GM12872 (cell line): ENCODE data around the gene ELL.

Experiments
- TF ChIP-seq, protein P1 (sequence below): IDR thresholded peaks from 3 replicates; pipeline ENCODE4 v1.5.1; 2011; ENCODE audit warnings: low read depth, mild to moderate bottlenecking, low read length, moderate library complexity; ENCODE audit not compliant: insufficient read depth

The ELL gene

DNA sequence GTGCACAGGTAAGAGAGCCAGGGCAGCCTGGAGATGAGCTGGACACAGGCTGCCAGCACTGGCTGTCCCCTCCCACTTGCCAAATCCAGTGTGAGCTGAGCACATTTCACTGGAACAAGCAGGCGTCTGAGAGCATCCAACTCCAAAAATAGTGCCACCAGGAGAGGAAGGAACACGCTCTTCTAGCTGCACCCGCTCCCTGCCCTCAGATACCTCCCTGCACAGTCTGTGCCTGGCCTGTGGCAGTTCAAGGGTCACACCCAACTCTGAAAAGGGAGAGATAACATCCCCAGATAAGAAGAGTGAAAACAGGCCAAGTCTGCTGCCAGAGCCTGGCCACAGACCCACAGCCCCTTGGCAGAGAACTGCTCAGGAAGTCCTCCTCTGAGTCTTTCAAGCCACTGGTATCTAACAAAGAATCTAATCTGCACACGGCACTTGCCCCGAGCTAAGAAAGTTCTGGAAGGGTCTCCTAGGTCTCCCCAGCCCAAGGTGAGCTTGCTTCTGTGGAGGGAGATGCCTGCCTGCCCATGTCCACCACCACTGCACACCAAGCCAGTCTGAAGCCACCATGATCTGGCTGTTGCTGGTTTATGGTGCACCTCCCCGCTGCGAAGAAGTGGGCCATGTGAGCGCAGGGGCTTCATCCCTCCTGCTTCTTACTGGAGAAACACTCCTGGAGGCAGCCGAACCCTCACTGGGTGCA is 14.7 kb downstream of the ELL start:
- TF ChIP-seq, protein P1, sequence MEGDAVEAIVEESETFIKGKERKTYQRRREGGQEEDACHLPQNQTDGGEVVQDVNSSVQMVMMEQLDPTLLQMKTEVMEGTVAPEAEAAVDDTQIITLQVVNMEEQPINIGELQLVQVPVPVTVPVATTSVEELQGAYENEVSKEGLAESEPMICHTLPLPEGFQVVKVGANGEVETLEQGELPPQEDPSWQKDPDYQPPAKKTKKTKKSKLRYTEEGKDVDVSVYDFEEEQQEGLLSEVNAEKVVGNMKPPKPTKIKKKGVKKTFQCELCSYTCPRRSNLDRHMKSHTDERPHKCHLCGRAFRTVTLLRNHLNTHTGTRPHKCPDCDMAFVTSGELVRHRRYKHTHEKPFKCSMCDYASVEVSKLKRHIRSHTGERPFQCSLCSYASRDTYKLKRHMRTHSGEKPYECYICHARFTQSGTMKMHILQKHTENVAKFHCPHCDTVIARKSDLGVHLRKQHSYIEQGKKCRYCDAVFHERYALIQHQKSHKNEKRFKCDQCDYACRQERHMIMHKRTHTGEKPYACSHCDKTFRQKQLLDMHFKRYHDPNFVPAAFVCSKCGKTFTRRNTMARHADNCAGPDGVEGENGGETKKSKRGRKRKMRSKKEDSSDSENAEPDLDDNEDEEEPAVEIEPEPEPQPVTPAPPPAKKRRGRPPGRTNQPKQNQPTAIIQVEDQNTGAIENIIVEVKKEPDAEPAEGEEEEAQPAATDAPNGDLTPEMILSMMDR = no peak

DNA sequence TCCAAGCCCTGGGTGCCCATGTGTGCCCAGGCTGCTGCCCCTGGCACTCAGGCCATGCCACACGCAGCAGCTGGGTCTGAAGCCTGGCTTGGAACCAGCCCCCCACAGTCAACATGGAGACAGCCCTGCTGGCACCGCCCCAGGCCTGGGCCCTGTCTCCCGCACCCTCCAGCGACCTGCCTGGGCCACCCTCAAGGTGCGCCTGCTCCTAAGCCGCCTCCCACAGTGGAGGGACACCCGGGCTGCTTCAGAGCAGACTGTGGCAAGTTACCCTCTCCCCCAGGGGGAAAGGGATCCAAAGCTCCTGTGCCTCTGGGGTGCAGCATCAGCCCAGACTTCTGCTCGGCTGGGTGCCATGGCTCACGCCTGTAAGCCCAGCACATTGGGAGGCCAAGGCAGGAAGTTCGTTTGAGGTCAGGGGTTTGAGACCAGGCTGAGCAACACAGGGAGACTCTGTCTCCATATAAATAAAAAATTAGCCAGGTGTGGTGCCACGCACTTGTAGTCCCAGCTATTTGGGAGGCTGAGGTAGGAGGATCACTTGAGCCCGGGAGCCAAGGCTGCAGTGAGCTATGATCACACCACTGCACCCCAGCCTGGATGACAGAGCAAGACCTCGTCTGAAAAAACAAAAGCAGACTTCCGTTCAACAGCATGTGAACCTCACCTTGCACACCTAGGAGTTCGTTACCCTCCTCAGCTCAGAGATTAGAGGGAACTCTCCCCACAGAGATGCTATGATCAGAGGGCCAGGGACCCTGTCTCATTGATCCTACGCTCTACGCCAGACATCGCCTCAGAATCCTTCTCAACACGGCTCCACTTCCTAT is 15.6 kb downstream of the ELL start:
- TF ChIP-seq, protein P1 = no peak

DNA sequence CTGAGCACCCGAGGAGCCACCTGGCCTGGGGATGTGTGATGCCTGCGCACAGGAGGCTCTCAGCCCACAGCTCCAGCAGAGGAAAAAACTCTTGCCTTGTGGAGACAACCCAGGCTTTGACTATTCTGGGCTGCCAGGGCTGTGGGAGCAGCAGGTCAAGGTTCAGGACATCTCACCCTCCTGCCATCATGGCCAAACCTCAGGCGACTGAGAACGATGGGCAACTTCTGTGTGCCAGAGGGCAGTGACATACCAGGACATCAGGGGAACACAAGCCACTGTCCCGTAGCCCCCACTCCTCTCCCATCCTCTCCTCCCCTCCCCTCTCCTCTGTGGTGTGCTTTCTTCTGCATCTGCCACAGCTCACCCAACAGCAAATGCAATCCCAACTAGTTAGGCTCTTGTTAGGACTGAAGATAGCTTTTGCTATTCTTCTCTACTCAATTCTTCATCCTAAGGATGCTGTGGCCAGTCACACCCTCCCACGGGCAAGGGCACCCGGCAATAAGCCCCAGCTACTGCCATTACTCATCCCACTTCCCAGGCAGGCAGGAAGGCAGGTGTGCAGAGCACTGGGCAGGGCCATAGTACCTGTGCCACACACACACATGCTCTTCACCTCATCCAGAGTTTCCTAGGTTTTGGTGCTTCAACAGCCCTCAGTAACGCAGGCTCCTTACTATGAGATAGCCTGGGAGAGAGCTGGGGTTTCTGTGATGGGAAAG is 16.8 kb downstream of the ELL start:
- TF ChIP-seq, protein P1 = no peak

DNA sequence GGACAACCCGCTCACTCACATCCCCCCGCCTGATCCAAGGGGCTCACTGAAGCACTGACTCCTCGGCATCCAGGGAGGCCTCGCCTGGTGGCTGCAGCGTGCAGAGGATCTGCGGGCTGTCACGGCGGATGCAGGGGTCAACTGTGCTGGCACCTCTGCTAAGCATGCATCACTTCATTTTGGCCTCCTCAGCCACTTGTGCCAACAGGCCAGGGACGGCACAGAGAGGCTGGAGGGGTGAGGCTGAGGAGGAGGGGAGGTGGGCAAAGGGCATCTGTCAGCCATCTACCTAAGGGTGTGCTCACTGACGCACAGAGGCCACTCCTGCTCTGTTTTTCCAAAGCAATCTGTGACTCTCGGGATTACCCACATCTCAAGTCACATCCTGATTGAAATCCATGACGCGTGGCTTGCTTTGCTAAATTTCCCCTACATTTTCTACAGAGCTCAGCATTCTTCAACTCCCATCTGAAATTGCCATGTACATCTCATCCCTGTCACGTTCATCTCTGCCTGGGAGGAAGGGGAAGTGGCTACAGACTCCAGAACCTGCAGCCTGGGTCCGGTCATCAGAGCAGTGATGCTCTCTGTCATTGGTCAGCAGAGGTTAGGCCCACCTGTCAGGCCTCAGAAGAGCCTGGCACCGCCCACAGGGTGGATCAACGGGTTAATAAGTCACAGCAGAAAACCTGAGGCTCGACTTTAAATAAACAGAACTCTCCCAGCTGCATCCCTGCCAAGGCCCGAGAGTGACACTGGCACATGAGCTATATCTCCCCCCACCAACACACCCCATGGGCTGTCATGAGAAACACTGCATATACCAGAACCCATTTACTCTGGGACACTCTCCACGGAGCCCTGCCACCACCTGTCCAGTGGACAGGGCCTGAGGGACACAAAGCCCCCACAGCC is 17.6 kb downstream of the ELL start:
- TF ChIP-seq, protein P1 = no peak

DNA sequence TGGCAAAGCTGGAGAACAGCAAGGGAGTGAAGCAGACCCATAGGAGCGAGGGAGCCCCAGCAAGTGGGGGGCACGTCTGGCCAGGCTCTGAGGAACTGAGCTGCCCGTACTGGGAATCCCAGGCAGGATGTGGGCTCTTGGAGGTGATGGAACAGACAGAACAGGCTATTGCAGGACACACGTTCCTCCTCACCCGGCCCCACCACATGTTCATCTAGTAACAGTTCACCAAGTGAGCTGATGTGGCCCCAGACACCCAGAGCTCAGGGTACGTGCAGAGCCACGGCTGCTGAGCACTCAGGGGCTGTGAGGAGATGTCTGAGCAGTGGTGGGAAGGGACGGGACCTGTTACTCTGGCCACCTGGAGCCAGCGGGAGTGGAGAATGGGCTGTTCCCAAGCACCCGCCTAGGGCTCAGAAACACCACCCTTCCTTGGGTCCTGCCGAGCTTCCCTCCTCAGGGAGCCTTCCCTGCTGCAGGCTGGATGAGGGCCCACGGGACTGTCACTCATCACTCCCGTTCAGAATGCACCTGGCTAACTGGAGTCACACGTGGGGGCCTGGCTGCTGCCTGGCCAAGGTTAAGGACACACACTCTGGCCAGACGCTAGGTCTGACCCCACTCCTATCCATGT is 18.4 kb downstream of the ELL start:
- TF ChIP-seq, protein P1 = no peak

DNA sequence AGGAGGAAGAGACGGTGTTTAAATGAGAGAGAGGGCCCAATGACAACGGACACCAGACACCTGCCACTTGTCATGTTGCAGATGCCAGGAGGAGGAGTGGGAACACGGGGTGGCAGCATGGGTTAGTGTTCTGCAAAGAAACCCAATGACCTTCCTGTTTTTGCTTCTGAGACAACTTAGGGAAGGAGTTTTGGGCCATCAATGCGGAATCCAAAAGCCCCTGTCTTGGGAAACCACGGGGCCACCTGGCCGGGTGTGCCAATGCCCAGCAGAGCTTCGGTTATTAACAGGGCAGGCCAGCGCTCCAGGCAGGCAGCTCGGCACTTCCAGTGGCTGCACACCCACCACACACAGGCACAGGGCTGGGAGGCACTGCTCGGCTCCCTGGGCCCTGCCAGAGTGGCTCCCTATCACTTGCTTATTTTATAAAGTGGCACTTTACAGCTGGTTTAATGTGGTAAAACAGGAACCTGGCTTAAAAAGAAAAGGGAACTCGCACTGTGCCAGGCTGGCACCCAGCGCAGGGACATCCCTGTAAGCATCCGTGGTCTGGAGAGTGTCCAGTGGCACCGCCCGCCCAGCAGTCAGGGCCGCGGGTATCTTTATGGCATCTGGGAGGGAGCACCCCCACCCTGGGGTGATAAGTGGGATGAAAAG is 19.1 kb downstream of the ELL start:
- TF ChIP-seq, protein P1 = no peak
